Ovary (tissue), 3 donors: ENCODE data around the gene USP4.

Experiments
- EP300 ChIP-seq: sonication (generic); formaldehyde crosslinking; IDR thresholded peaks from one replicate; pipeline ENCODE4 v1.6.1; 2017; ENCODE audit warnings: antibody characterized with exemption
- POLR2A ChIP-seq: fragments of 450-650 bp; IDR thresholded peaks from one replicate; pipeline ENCODE4 v1.6.1; 2017; ENCODE audit warnings: antibody characterized with exemption, mild to moderate bottlenecking, moderate library complexity
- TF ChIP-seq, protein P1 (sequence below), 3 donors: fragments of 450-650 bp in 2 of 3; fragments of 200-600 bp in 1 of 3; IDR thresholded peaks; one replicate each; pipeline versions ENCODE4 v1.5.1 to v1.8.0; 2016 to 2022; ENCODE audit warnings: antibody characterized with exemption in 3 of 3, mild to moderate bottlenecking in 1 of 3
- donor health status: DM: no; HTN: no; CAD: no.

DNA sequence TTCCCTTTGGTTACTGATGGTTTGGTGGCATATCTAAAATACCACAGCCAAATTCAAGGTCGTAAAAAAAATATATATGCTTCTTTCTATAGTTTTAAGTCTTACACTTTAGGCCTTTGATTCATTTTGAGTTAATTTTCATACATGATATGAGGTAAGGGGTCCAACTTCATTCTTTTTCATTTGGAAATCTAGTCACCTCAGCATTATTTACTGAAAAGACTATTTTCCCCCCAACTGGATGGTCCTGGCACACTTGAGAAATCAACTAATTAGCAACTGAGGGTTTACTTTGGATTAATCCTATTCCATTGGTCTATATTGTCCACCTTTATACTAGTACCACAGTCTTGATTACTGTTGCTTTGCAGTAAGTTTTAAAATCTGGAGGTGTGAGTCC, 45.8 kb upstream of the USP4 start:
- TF ChIP-seq POLR2A (no peak), EP300 (no peak)
- TF ChIP-seq, protein P1, sequence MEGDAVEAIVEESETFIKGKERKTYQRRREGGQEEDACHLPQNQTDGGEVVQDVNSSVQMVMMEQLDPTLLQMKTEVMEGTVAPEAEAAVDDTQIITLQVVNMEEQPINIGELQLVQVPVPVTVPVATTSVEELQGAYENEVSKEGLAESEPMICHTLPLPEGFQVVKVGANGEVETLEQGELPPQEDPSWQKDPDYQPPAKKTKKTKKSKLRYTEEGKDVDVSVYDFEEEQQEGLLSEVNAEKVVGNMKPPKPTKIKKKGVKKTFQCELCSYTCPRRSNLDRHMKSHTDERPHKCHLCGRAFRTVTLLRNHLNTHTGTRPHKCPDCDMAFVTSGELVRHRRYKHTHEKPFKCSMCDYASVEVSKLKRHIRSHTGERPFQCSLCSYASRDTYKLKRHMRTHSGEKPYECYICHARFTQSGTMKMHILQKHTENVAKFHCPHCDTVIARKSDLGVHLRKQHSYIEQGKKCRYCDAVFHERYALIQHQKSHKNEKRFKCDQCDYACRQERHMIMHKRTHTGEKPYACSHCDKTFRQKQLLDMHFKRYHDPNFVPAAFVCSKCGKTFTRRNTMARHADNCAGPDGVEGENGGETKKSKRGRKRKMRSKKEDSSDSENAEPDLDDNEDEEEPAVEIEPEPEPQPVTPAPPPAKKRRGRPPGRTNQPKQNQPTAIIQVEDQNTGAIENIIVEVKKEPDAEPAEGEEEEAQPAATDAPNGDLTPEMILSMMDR (IDR thresholded peaks at IDR 0.05): no peak
